Measurements from ENCODE around the gene DEFB110. TPM values are rescaled to one million over a fixed set of nuclear protein-coding genes. Genes with fewer than 3 reads are reported as not detected.

DEFB110 gene
- total RNA-seq, 1 donor = not detected

Other genes starting within 250 kb of the DEFB110 start
- not detected in 2 replicates for gene PGK2, start 234.7 kb downstream of the DEFB110 start, total RNA-seq
- not detected in 2 replicates for gene CRISP1, start 155.5 kb downstream of the DEFB110 start, total RNA-seq
- gene DEFB114, start 57.8 kb downstream of the DEFB110 start, total RNA-seq = not detected in 2 replicates
- not detected in 2 replicates for gene DEFB113, start 52.4 kb downstream of the DEFB110 start, total RNA-seq
- gene DEFB112, start 27.9 kb upstream of the DEFB110 start, total RNA-seq = not detected in 2 replicates

All from osteoblast (primary cell).